Ovary (tissue), 9 donors: ENCODE data around the gene ABHD12B. TPM values are rescaled to one million over a fixed set of nuclear protein-coding genes. Genes with fewer than 3 reads are reported as not detected.

ENCODE experiments used
- DNase-seq, 5 donors: peaks; one replicate each; pipeline ENCODE4 v3.0.0-alpha.2; 2019 to 2020
- H3K27ac ChIP-seq, 2 donors: fragments of 200-600 bp; one replicate each; pipeline versions ENCODE4 v1.5.1 to v1.8.0; 2019 to 2022
- H3K27me3 ChIP-seq: fragments of 200-600 bp; one replicate; pipeline ENCODE4 v1.8.0; 2022
- H3K36me3 ChIP-seq: fragments of 200-600 bp; sonication (generic); one replicate; pipeline ENCODE4 v1.5.1; 2019
- H3K4me1 ChIP-seq: one replicate; pipeline ENCODE4 v1.8.1; 2013; ENCODE audit warnings: mild to moderate bottlenecking, moderate library complexity; ENCODE audit not compliant: insufficient read depth
- H3K4me3 ChIP-seq: fragments of 200-600 bp; sonication (generic); one replicate; pipeline ENCODE4 v1.5.1; 2017
- H3K9me3 ChIP-seq, 2 donors: fragments of 200-600 bp in 1 of 2; sonication (generic) in 1 of 2; one replicate each; pipeline versions ENCODE4 v1.5.1 to v1.8.1; 2013 to 2019; ENCODE audit warnings: mild to moderate bottlenecking in 1 of 2, moderate library complexity in 1 of 2
- CTCF ChIP-seq, 3 donors: fragments of 450-650 bp in 2 of 3; fragments of 200-600 bp in 1 of 3; IDR thresholded peaks; one replicate each; pipeline versions ENCODE4 v1.5.1 to v1.8.0; 2016 to 2022; ENCODE audit warnings: antibody characterized with exemption in 3 of 3, mild to moderate bottlenecking in 1 of 3
- EP300 ChIP-seq: sonication (generic); formaldehyde crosslinking; IDR thresholded peaks from one replicate; pipeline ENCODE4 v1.6.1; 2017; ENCODE audit warnings: antibody characterized with exemption
- POLR2A ChIP-seq: fragments of 450-650 bp; IDR thresholded peaks from one replicate; pipeline ENCODE4 v1.6.1; 2017; ENCODE audit warnings: antibody characterized with exemption, mild to moderate bottlenecking, moderate library complexity
- WGBS, 3 donors: extraction: QIAGEN DNeasy Blood & Tissue Kit in 1 of 3; methylation state at CpG; one replicate each; pipeline versions ENCODE4 v1.1.5 to v1.1.7; 2013 to 2017; 5-methylcytosine and 5-hydroxymethylcytosine counted together
- intact Hi-C, 4 donors: fragments of 100-400 bp; cut with DNase I; formaldehyde crosslinking; loops; one replicate each; pipeline versions ENCODE4 v1.11.0 to v1.15.1; 2022 to 2023
- polyA plus RNA-seq, 2 donors: library from polyadenylated mRNA; stranded (reverse); fragments of 200-250 nt in 1 of 2; fragments of 350-450 nt in 1 of 2; fragmentation: Illumina TruSeq in 1 of 2; extraction: RNeasy Lipid Tissue Mini Kit (QIAGEN cat#74804) in 1 of 2; gene quantifications; one replicate each; pipeline ENCODE4 v1.2.3, GENCODE V29; 2013 to 2014
- total RNA-seq, 7 donors: library from RNA; depleted of rRNA in 2 of 7; stranded (reverse); fragments of >200 nt in 2 of 7; fragmentation: NEBNext Ultra II Directional in 3 of 7; extraction: Animal tissue kit (Norgen Biotek cat#: 25700) in 3 of 7; gene quantifications; one replicate each; pipeline versions ENCODE4 v1.1.0 to v1.2.4, GENCODE V29; 2016 to 2023
- donor health status: DM: no; HTN: no; CAD: no; lungs with moderate emphysema.
- donor health status: DM: no; HTN: no; CAD: no.
- donor health status: Bipolar disorder and iron deficiency.
- donor health status: DM: yes; HTN: yes; CAD: no.
- donor health status: DM: no; HTN: no; CAD: no.
- donor health status: DM: yes; HTN: yes; CAD: no.

ABHD12B gene
- total and polyA plus RNA-seq, 9 donors = 0.45 to 5.1 (median 0.84) TPM; not detected in 6

GRCh38 chr14:50864237-50864636 is 7.6 kb upstream of the ABHD12B start:
- H3K27me3 ChIP-seq = no peaks in the 10 kb centered on the region
- intact Hi-C loops = no loop called here
- H3K36me3 ChIP-seq = no peaks in the 10 kb centered on the region
- H3K4me1 ChIP-seq = peaks cover 1% of the 10 kb centered on the region
- no peak overlapping the region for H3K27ac ChIP-seq
- no peaks in the 10 kb centered on the region for H3K9me3 ChIP-seq
- DNase-seq = no peak
- TF ChIP-seq EP300 = no peak
- no peak overlapping the region for H3K4me3 ChIP-seq

- 87 to 93% (median 89%) methylated on average over 5 of the region's 5 CpGs for WGBS, 3 donors
- no peak for DNase-seq
- Histone ChIP-seq H3K27me3 (no peaks in the 10 kb centered on the region), H3K4me3 (no peak overlapping the region), H3K27ac (no peak overlapping the region), H3K36me3 (no peaks in the 10 kb centered on the region), H3K9me3 (no peaks in the 10 kb centered on the region), H3K4me1 (no peaks in the 10 kb centered on the region)
- TF ChIP-seq CTCF (IDR thresholded peaks at IDR 0.05) (no peak), EP300 (no peak), POLR2A (no peak)
- intact Hi-C loops = no loop called here
These were observed 6.9 kb upstream of the ABHD12B start for GRCh38 chr14:50864946-50865345.

GRCh38 chr14:50865391-50866076 is 6.3 kb upstream of the ABHD12B start:
- intact Hi-C loops = no loop called here

GRCh38 chr14:50871228-50871627 is 625 bp upstream of the ABHD12B start:
- Histone ChIP-seq H3K27me3 (no peaks in the 10 kb centered on the region), H3K4me3 (no peak overlapping the region), H3K4me1 (peaks cover 3% of the 10 kb centered on the region), H3K36me3 (no peaks in the 10 kb centered on the region), H3K9me3 (no peaks in the 10 kb centered on the region), H3K27ac (no peak overlapping the region)
- intact Hi-C loops = no loop called here
- TF ChIP-seq EP300 (no peak), CTCF (IDR thresholded peaks at IDR 0.05) (no peak), POLR2A (no peak)
- no peak for DNase-seq
- WGBS, 3 donors = 89 to 95% (median 94%) methylated on average over 5 of the region's 5 CpGs

More at GRCh38 chr14:50865391-50866076, 6.3 kb upstream of the ABHD12B start:
- Histone ChIP-seq H3K27ac (no peak overlapping the region), H3K4me3 (no peak overlapping the region), H3K36me3 (no peaks in the 10 kb centered on the region), H3K9me3 (no peaks in the 10 kb centered on the region), H3K27me3 (no peaks in the 10 kb centered on the region), H3K4me1 (no peaks in the 10 kb centered on the region)
- TF ChIP-seq EP300 = no peak
- no peak for TF ChIP-seq CTCF (IDR thresholded peaks at IDR 0.05)
- TF ChIP-seq POLR2A = no peak
- no peak for DNase-seq
- 60 to 62% (median 61%) methylated on average over 11 of the region's 11 CpGs for WGBS, 3 donors

GRCh38 chr14:50874757-50875156 is 2.9 kb downstream of the ABHD12B start:
- Histone ChIP-seq H3K27ac (no peak overlapping the region), H3K27me3 (no peaks in the 10 kb centered on the region), H3K4me3 (no peak overlapping the region), H3K36me3 (no peaks in the 10 kb centered on the region), H3K4me1 (peaks cover 3% of the 10 kb centered on the region), H3K9me3 (no peaks in the 10 kb centered on the region)
- intact Hi-C loops = no loop called here
- DNase-seq = no peak
- TF ChIP-seq EP300 (no peak), CTCF (IDR thresholded peaks at IDR 0.05) (no peak), POLR2A (no peak)
- 36 to 44% (median 41%) methylated on average over 2 of the region's 2 CpGs for WGBS, 3 donors
